K562 (cell line): ENCODE data around the gene GPR42. TPM values are rescaled to one million over a fixed set of nuclear protein-coding genes. Genes with fewer than 3 reads are reported as not detected.
A peak's percentile ranks its signal among the peaks of the same experiment; 100 is the strongest.

ENCODE experiments used
- ATAC-seq: fragments of 200-7000 bp; cut with Tn5 transposase; 3 replicates; pipeline ENCODE4 v1.9.1; 2020; ENCODE audit warnings: moderate library complexity
- BruUV-seq: library from RNA; stranded (reverse); fragments of 400-500 nt; replicated peaks from 2 replicates; lab custom pipeline; 2021; lab: Mats Ljungman, UMichigan
- CTCF ChIA-PET: fragments of 300-600 bp; formaldehyde crosslinking; extraction: SDS; loops from one replicate; lab custom pipeline; 2021; ENCODE audit warnings: low intra/inter-chr PET ratio; lab: Yijun Ruan, JAX
- POLR2A ChIA-PET: fragments of 300-600, 350-650 bp; sonication (Branson Sonifier 250); formaldehyde crosslinking; extraction: SDS; loops from one replicate; lab custom pipeline; 2021; ENCODE audit warnings: antibody characterized with exemption, inconsistent platforms; lab: Yijun Ruan, JAX
- DNase-seq, 4 experiments: peaks; one replicate each; pipeline versions ENCODE4 v3.0.0 to v3.0.0-alpha.2; 2011 to 2018; ENCODE audit warnings: low spot score in 3 of 4, mixed read lengths in 3 of 4; ENCODE audit errors: extremely low read depth in 1 of 4
- FAIRE-seq: peaks from 2 replicates; lab custom pipeline; 2011; peaks lifted over from hg19 to GRCh38; lab: Jason Lieb, UNC
- H2AFZ ChIP-seq: 2 replicates; pipeline ENCODE4 v1.6.0; 2011; ENCODE audit warnings: low read depth, low read length, control low read depth, inconsistent platforms
- H3K27ac ChIP-seq: fragments of 200-600 bp; 3 replicates; pipeline ENCODE4 v1.8.0; 2011; ENCODE audit warnings: low read depth, mild to moderate bottlenecking, control low read depth, inconsistent platforms, low read length, moderate library complexity, mixed read lengths; ENCODE audit errors: extremely low read depth
- H3K27me3 ChIP-seq, 2 experiments: fragments of 300-600 bp in 1 of 2; 2 replicates in 1 of 2; 3 replicates in 1 of 2; pipeline versions ENCODE4 v1.6.0 to v1.8.0; 2011; ENCODE audit warnings: inconsistent platforms in 2 of 2, low read length in 2 of 2, mild to moderate bottlenecking in 1 of 2, mixed read lengths in 1 of 2, moderate library complexity in 1 of 2; ENCODE audit not compliant: control insufficient read depth in 2 of 2, insufficient read depth in 2 of 2
- H3K36me3 ChIP-seq: fragments of 300-600 bp; 3 replicates; pipeline ENCODE4 v1.8.0; 2011; ENCODE audit warnings: mild to moderate bottlenecking, low read length, inconsistent platforms; ENCODE audit not compliant: control insufficient read depth, insufficient read depth
- H3K4me1 ChIP-seq, 2 experiments: fragments of 200-600 bp in 1 of 2; replicated peaks in 1 of 2; 2 replicates in 1 of 2; 3 replicates in 1 of 2; pipeline versions ENCODE4 v1.5.1 to v1.8.0; 2011; ENCODE audit warnings: inconsistent platforms in 2 of 2, low read length in 2 of 2, mild to moderate bottlenecking in 1 of 2, mixed read lengths in 1 of 2, moderate library complexity in 1 of 2; ENCODE audit not compliant: control insufficient read depth in 2 of 2, insufficient read depth in 2 of 2
- H3K4me2 ChIP-seq: 2 replicates; pipeline ENCODE4 v1.6.1; 2011; ENCODE audit warnings: low read length, control low read depth, inconsistent platforms, mixed read lengths; ENCODE audit not compliant: insufficient read depth
- H3K4me3 ChIP-seq: fragments of 200-600 bp; sonication (generic), shearing (Covaris generic); 2 replicates; pipeline ENCODE4 v1.5.1; 2016; ENCODE audit warnings: control low read depth, inconsistent platforms
- H3K79me2 ChIP-seq: fragments of 200-600 bp; 3 replicates; pipeline ENCODE4 v1.8.0; 2011; ENCODE audit warnings: low read length, inconsistent platforms; ENCODE audit not compliant: control insufficient read depth, insufficient read depth
- H3K9ac ChIP-seq, 2 experiments: 2 replicates each; pipeline versions ENCODE4 v1.6.0 to v1.6.1; 2011; ENCODE audit warnings: low read depth in 2 of 2, low read length in 2 of 2, control low read depth in 1 of 2, inconsistent platforms in 1 of 2, mild to moderate bottlenecking in 1 of 2, mixed read lengths in 1 of 2; ENCODE audit not compliant: insufficient read depth in 1 of 2
- H3K9me1 ChIP-seq: one replicate; pipeline ENCODE4 v1.6.0; 2011; ENCODE audit warnings: inconsistent platforms, mild to moderate bottlenecking, low read length, moderate library complexity; ENCODE audit not compliant: control insufficient read depth, insufficient read depth
- H3K9me3 ChIP-seq: replicated peaks from 2 replicates; pipeline ENCODE4 v1.5.1; 2011; ENCODE audit warnings: low read depth, low read length, inconsistent platforms; ENCODE audit not compliant: control insufficient read depth, insufficient read depth
- H4K20me1 ChIP-seq: replicated peaks from 2 replicates; pipeline ENCODE4 v1.6.1; 2011; ENCODE audit warnings: low read length, inconsistent platforms, mixed read lengths; ENCODE audit not compliant: control insufficient read depth, insufficient read depth
- FOXK2 ChIP-seq, 2 experiments: fragments of 450-650 bp; IDR thresholded peaks in 1 of 2; conservative IDR thresholded peaks in 1 of 2; 2 replicates each; pipeline ENCODE4 v1.6.1; 2016; ENCODE audit warnings: low read depth in 2 of 2, mild to moderate bottlenecking in 1 of 2
- KDM1A ChIP-seq, 2 experiments: fragments of 450-650 bp; IDR thresholded peaks; 2 replicates each; pipeline ENCODE4 v1.6.1; 2016; ENCODE audit warnings: mild to moderate bottlenecking in 2 of 2
- LARP7 ChIP-seq: fragments of 450-650 bp; IDR thresholded peaks from 2 replicates; pipeline ENCODE4 v1.6.1; 2016
- MCM7 ChIP-seq, 2 experiments: fragments of 450-650 bp; IDR thresholded peaks; 2 replicates each; pipeline ENCODE4 v1.6.1; 2016 to 2018
- MTA1 ChIP-seq: fragments of 450-650 bp; IDR thresholded peaks from 2 replicates; pipeline ENCODE4 v1.6.1; 2017; ENCODE audit warnings: borderline replicate concordance
- PHB2 ChIP-seq: fragments of 450-650 bp; IDR thresholded peaks from 2 replicates; pipeline ENCODE4 v1.6.1; 2017; ENCODE audit warnings: low read depth
- THRB ChIP-seq: fragments of 450-650 bp; formaldehyde crosslinking; conservative IDR thresholded peaks from 2 replicates; pipeline ENCODE4 v1.4.0; 2022; ENCODE audit warnings: mild to moderate bottlenecking, missing genetic modification characterization
- ZBTB26 ChIP-seq: fragments of 450-650 bp; formaldehyde crosslinking; IDR thresholded peaks from 2 replicates; pipeline ENCODE4 v1.4.0; 2022; ENCODE audit warnings: missing genetic modification characterization
- WGBS: fragments of 100-300 bp; shearing (Covaris generic); methylation state at CpG from one replicate; pipeline ENCODE4 v1.1.6; 2016; ENCODE audit warnings: low coverage, mixed read lengths; ENCODE audit not compliant: insufficient coverage; ENCODE audit errors: missing lambda C conversion rate; 5-methylcytosine and 5-hydroxymethylcytosine counted together
- in situ Hi-C: fragments of 300-500 bp; cut with MboI; formaldehyde crosslinking; loops from 4 replicates; pipeline ENCODE4 v1.15.0; 2018; ENCODE audit warnings: inconsistent platforms, mixed read lengths
- intact Hi-C: fragments of 100-400 bp; cut with micrococcal nuclease; formaldehyde crosslinking; loops from 2 replicates; pipeline ENCODE4 v1.14.2; 2022
- polyA plus RNA-seq, 8 experiments: library from polyadenylated mRNA; depleted of rRNA in 4 of 8; stranded (reverse) in 5 of 8; unstranded in 3 of 8; fragments of >200 nt; fragmentation: Nextera tagmentation in 2 of 8; fragmentation: Illumina TruSeq in 1 of 8; extraction: Ambion mirVana in 2 of 8; extraction: Trizol in 1 of 8; gene quantifications; 2 replicates each; pipeline versions ENCODE4 v1.2.1 to v1.2.3, GENCODE V29; 2011 to 2014; ENCODE audit warnings: inconsistent platforms in 1 of 8, missing spikeins in 1 of 8
- total RNA-seq, 7 experiments: library from RNA; depleted of rRNA in 6 of 7; stranded (reverse); fragments of >200 nt in 6 of 7; fragmentation: Illumina TruSeq in 2 of 7; extraction: Trizol in 2 of 7; gene quantifications; 2 replicates each; pipeline versions ENCODE4 v1.2.1 to v1.2.3, GENCODE V29; 2011 to 2021; ENCODE audit warnings: low replicate concordance in 1 of 7
- TF ChIP-seq, protein P1 (sequence below): IDR thresholded peaks from 2 replicates; pipeline ENCODE4 v1.6.1; 2016; ENCODE audit warnings: missing genetic modification characterization, missing compliant biosample characterization
- TF ChIP-seq, protein P2 (sequence below), 2 experiments: fragments of 450-650 bp; IDR thresholded peaks; 2 replicates each; pipeline ENCODE4 v1.6.1; 2016
- TF ChIP-seq, protein P3 (sequence below): fragments of 450-650 bp; IDR thresholded peaks from 2 replicates; pipeline ENCODE4 v1.6.1; 2018; ENCODE audit not compliant: partially characterized antibody

GPR42 gene
- total and polyA plus RNA-seq, 9 of the 15 experiments (the other 6 are each of a cell fraction or from before 2014, with no cell fraction given), result not detected

DNA sequence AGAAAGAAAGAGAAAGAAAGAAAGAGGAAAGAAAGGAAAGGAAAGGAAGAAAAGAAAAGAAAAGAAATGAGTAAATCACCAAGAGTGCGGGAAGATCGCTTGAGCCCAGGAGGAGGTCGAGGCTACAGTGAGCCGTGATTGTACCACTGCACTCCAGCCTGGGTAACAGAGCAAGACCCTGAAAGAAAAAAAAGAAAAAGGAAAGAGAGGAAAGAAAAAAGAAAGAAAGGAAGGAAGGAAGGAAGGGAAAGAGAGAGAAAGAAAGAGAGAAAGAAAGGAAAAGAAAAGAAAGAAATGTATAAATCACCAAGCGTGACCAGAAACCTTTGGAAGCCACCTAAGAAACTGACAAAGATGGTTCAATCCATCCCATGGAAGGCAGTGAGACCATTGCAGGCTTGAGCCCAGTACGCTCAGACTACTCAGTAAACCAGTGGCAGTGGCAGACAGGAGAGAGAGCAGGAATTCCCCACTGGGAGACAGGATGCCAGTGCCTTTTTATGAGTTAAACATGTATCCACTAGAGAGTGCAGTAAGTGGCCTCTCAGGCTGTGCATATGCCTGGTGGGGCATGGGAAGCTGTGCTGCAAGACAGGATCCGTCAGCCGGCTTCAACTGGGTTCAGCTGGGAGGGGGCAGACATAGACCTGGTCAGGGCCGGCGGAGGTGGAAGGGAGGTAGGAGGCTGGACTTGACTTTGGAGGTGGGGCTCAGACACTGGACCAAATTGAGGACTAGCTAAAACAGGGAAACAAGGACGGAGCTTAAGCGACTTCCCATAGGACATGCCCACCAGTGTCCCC, 4.8 kb downstream of the GPR42 start:
- H3K4me2 ChIP-seq, result no peak overlapping the region
- H3K36me3 ChIP-seq, result no peaks in the 10 kb centered on the region
- no peak overlapping the region for H2AFZ ChIP-seq
- no TSS peak for BruUV-seq
- 37% methylated on average over 7 of the region's 12 CpGs for WGBS
- peaks cover 0 to 2% of the 10 kb centered on the region in 2 experiments; a peak in 1 of 5 replicates for H3K27me3 ChIP-seq
- ATAC-seq, result no peak
- no peak overlapping the region for H3K27ac ChIP-seq
- H3K9me3 ChIP-seq, result no peaks in the 10 kb centered on the region
- POLR2A ChIA-PET, result interaction anchor here (1.4 kb wide), 1 partner anchor 12 kb away, joined by 4 read pairs; no protein-coding TSS in a partner anchor
- CTCF ChIA-PET, result no interaction called here
- H3K4me1 ChIP-seq, result peaks cover 15 to 19% of the 10 kb centered on the region in 2 experiments; a peak in 4 of 5 replicates
- in situ Hi-C loops, result no loop called here
- H3K79me2 ChIP-seq, result no peaks in the 10 kb centered on the region
- H3K9me1 ChIP-seq, result no peaks in the 10 kb centered on the region
- H3K4me3 ChIP-seq, result no peak overlapping the region
- H4K20me1 ChIP-seq, result no peaks in the 10 kb centered on the region
- intact Hi-C loops, result no loop called here
- no peak for FAIRE-seq
- no peak for DNase-seq
- H3K9ac ChIP-seq, result no peak overlapping the region
- TF ChIP-seq MCM7 (IDR thresholded peaks at IDR 0.05) (0 out of 4 replicates have a peak, but pooled peaks of 1 of the 2 experiments have one; percentile 7), KDM1A (IDR thresholded peaks at IDR 0.05) (no peak), FOXK2 (conservative IDR thresholded peaks at IDR 0.05 in 1 of 2, IDR thresholded peaks at IDR 0.05 in 1 of 2; ENCODE audit: low read depth in 2 of 2) (peak in 1 of 2 experiments; percentile 72; a peak in 1 of 4 replicates), PHB2 (0 out of 2 replicates have a peak, but pooled peaks have one; percentile 2), MTA1 (0 out of 2 replicates have a peak, but pooled peaks have one; percentile 9), THRB (CRISPR knock-in tag) (0 out of 2 replicates have a peak, but pooled peaks have one; percentile 22), ZBTB26 (CRISPR knock-in tag) (0 out of 2 replicates have a peak, but pooled peaks have one; percentile 28), LARP7 (peak; percentile 80; the same call in 1 of the 2 replicates)
- TF ChIP-seq, protein P1, sequence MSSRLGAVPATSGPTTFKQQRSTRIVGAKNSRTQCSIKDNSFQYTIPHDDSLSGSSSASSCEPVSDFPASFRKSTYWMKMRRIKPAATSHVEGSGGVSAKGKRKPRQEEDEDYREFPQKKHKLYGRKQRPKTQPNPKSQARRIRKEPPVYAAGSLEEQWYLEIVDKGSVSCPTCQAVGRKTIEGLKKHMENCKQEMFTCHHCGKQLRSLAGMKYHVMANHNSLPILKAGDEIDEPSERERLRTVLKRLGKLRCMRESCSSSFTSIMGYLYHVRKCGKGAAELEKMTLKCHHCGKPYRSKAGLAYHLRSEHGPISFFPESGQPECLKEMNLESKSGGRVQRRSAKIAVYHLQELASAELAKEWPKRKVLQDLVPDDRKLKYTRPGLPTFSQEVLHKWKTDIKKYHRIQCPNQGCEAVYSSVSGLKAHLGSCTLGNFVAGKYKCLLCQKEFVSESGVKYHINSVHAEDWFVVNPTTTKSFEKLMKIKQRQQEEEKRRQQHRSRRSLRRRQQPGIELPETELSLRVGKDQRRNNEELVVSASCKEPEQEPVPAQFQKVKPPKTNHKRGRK (tag), result peak; percentile 100
- TF ChIP-seq, protein P2, sequence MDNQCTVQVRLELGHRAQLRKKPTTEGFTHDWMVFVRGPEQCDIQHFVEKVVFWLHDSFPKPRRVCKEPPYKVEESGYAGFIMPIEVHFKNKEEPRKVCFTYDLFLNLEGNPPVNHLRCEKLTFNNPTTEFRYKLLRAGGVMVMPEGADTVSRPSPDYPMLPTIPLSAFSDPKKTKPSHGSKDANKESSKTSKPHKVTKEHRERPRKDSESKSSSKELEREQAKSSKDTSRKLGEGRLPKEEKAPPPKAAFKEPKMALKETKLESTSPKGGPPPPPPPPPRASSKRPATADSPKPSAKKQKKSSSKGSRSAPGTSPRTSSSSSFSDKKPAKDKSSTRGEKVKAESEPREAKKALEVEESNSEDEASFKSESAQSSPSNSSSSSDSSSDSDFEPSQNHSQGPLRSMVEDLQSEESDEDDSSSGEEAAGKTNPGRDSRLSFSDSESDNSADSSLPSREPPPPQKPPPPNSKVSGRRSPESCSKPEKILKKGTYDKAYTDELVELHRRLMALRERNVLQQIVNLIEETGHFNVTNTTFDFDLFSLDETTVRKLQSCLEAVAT (IDR thresholded peaks at IDR 0.05), result 0 out of 4 replicates have a peak, but pooled peaks of 1 of the 2 experiments have one; percentile 37
- TF ChIP-seq, protein P3, sequence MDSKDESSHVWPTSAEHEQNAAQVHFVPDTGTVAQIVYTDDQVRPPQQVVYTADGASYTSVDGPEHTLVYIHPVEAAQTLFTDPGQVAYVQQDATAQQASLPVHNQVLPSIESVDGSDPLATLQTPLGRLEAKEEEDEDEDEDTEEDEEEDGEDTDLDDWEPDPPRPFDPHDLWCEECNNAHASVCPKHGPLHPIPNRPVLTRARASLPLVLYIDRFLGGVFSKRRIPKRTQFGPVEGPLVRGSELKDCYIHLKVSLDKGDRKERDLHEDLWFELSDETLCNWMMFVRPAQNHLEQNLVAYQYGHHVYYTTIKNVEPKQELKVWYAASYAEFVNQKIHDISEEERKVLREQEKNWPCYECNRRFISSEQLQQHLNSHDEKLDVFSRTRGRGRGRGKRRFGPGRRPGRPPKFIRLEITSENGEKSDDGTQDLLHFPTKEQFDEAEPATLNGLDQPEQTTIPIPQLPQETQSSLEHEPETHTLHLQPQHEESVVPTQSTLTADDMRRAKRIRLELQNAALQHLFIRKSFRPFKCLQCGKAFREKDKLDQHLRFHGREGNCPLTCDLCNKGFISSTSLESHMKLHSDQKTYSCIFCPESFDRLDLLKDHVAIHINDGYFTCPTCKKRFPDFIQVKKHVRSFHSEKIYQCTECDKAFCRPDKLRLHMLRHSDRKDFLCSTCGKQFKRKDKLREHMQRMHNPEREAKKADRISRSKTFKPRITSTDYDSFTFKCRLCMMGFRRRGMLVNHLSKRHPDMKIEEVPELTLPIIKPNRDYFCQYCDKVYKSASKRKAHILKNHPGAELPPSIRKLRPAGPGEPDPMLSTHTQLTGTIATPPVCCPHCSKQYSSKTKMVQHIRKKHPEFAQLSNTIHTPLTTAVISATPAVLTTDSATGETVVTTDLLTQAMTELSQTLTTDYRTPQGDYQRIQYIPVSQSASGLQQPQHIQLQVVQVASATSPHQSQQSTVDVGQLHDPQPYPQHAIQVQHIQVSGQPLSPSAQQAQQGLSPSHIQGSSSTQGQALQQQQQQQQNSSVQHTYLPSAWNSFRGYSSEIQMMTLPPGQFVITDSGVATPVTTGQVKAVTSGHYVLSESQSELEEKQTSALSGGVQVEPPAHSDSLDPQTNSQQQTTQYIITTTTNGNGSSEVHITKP, result peak; percentile 97
